Endothelial cell of umbilical vein (primary cell): ENCODE data around the gene RNFT2.

Source experiments
- CTCF ChIP-seq, 2 donors: IDR thresholded peaks; 1 replicate in 1 of 2; 2 replicates in 1 of 2; pipeline ENCODE4 v1.5.1; 2011; ENCODE audit warnings: low read length in 2 of 2, mild to moderate bottlenecking in 2 of 2, moderate library complexity in 2 of 2, control low read depth in 1 of 2, inconsistent platforms in 1 of 2, low read depth in 1 of 2; ENCODE audit not compliant: insufficient read depth in 1 of 2; ENCODE audit errors: extremely low read depth in 1 of 2
- EZH2 ChIP-seq: IDR thresholded peaks from 2 replicates; pipeline ENCODE4 v1.6.1; 2012; ENCODE audit warnings: borderline replicate concordance, low read depth, mild to moderate bottlenecking, moderate library complexity, low read length, inconsistent platforms; ENCODE audit not compliant: severe bottlenecking
- POLR2A ChIP-seq: IDR thresholded peaks from 2 replicates; pipeline ENCODE4 v1.6.1; 2012; ENCODE audit warnings: low read depth, mild to moderate bottlenecking, control low read depth, low read length

- TF ChIP-seq CTCF (IDR thresholded peaks at IDR 0.05; ENCODE audit: extremely low read depth in 1 of 2, insufficient read depth in 1 of 2, low read depth in 1 of 2, low read length in 2 of 2) (no peak), POLR2A (no peak), EZH2 (no peak)
Observed at GRCh38 chr12:116713527-116713926, 24.6 kb upstream of the RNFT2 start.
